Superior temporal gyrus (tissue), 1 donor: ENCODE data around the gene SPAG16.
"Not testable (repeated sequence)": the region's sequence is repeated elsewhere in the genome, so short reads cannot be mapped to it uniquely, and the experiment has no call there.

Experiments used
- DNase-seq: peaks from one replicate; pipeline ENCODE4 v3.0.0-alpha.2; 2016; ENCODE audit errors: extremely low spot score

Gene SPAG16

DNA sequence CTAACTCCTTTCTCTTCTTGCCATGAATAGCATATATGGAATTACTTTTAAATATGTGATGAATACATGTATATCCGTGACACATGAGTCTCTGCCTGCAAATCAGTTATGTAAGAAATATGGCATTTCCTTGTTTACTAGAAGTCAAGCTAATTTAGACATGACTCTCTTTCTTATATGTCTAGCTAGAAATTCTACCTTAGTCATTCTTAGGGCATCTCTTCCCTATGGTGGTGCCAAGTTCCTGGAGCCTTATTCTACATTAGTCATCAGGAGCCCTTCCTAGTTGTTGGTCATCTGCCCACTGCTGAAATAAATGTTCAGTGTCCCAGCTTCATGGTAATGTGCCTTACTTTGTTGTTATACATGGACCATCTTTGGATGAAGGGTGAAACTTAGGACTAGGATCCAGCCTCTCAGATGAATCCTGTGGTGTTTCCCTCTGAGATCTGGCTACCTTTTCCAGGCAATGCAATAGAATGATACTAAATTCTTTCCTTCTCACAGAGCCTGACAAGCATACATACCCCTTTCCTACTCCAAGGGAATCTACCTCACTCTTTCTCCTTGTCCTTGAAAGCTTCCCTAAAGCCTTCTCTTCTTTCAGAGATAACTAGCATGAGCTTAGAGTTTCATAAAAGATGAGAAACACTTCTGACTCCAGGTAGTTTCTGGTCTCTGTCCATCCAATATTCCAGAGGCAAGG, 711.3 kb downstream of the SPAG16 start:
- DNase-seq: no peak

DNA sequence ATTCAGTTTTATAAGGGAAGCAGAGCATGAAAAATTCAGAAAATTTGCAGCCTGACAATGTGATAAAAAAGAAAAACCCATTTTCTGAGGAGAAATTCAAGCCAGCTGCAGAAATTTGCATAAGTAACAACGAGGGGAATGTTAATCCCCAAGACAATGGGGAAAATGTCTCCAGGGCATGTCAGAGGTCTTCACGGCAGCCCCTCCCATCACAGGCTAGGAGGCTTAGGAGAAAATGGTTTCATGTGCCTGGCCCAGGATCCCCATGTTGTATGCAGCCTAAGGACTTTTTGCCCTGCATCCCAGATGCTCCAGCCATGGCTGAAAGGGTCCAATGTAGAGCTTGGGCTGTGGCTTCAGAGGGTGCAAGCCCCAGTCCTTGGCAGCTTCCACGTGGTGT, 714.7 kb downstream of the SPAG16 start:
- not testable (repeated sequence) for DNase-seq

DNA sequence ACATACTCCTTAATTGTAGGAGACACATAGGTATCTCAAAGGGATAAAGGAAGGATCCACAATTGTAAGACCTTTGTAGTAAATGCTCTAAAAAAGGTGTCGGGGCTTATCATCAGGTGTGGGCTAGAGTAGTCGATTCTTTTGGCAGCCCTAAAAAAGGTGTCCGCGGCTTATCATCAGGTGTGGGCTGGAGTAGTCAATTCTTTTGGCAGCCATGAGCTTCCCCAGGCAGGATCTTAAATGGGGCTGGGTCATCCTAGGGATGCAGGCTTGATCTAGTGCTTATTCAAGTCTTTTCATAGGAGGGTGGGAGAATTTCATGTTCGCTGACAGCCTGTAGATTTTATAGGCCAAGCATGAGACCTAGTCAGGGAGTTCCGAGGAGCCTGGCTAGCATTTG, 720.2 kb downstream of the SPAG16 start:
- DNase-seq: no peak

DNA sequence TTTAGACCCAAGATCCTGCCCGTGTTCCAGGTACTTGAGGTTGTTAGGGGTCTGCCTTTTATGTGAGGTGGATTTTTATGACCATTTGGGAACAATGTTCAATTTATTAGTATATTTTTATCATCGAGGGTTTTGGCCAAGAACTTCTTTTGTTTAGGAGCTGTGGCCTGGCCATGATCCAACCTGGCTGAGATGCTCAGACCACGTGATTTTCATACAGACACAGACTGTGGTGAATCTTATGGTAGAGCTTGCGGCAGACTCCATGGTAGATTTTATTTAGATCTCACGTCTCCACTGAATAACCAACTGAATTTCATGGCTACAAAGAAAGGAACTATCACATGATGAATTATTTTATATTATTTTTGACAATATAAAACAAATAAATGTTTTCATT, 721.1 kb downstream of the SPAG16 start:
- peak; percentile 51 for DNase-seq

DNA sequence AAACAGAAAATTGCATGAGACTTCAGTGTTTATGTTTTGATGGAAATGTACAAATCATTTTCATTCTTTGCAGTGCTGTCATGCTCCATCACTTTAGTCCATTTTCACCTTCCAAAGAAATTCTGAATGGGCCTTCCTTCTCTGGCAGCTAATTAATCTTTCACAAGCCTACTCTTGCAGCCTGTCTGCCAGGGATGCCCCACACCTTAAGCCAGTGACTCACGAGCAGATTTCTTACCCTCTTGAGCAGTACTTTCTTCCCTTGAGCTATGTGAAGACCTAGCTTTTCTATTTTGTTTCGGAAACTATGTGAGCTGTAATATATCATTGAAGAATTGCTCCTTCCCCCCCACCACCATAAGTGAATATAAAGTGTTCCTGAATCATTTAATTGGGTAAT, 722.3 kb downstream of the SPAG16 start:
- no peak for DNase-seq

DNA sequence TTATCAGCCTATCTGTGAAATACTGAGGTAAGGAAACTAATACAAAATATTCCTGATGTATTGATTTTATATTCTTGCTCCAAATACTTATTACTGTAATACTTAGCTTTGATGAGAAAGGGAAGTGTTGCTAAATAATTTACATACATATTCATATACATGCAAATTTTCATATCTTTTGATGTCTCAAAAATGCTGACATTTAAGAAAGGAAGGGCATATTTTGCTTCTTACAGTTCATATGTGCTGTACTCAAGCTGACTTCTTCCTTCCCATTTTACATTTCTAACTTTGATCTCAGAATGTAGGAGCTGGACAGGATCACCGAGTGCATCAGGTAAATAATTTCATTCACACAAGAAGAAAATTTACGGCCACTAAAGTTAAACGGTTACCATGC, 727.4 kb downstream of the SPAG16 start:
- DNase-seq: no peak

DNA sequence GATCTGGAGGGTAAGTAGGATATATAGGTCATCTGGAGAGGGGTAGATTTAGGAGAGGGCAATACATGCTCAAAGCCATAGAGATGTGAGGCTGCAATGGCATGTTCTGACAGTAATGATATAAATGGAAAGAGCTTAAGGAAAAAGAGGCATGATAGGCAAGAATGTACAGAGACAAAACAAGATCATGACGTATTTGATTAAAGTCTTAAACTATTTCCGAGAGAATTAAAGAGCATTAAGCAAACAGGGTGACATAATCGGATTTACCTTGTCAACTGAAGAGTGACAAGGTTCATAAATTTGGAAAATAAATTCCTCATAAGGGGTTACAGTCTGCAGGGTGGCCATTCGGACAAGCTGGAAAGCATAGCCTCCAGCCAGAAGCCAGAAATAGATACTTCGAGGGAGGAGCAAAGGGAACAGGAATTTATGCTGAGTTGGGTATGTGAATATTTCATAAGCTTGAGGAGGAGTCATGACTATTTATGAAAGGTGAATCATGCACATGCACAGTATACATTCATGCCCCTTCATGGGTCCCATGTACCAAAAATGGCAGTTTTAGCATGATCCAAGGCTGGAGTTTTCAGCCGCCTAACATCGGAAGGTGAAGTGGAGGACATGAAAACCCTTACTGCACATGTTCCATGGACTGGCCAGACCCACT, 730.4 kb downstream of the SPAG16 start:
- no peak for DNase-seq

DNA sequence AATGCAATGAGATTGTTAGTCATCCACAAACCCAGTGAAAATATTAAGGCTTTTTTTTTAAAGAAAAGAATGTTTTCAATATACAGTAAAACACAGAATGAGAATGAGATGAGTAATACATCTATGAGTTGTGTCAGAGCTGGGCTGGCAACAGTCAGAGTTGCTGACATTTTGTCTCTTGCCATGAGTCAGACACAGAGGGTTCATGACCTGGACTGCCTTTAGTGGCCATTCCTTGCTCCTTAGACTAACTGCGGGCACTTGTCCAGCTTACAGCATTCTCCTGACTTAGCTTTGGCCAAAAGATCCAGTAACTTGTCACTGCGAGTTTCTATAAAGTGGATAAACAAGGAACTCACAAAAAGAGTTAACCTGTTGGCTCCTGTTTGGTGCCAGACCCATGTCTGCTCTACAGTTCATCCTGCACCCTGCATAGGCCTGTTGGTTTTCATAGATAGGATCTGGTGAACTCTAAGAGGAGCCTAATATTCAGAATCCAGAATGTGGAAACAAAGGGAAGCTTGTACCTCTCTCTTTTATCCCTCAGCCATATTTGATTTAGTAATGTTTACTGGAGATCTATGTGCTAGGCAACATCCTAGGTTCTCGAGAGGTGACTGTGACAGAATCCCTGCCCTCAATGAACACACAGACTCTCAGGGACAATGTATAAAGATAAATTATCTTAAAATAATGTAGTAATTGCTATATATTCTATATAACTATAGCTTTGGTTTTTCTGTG, 735.1 kb downstream of the SPAG16 start:
- no peak for DNase-seq

DNA sequence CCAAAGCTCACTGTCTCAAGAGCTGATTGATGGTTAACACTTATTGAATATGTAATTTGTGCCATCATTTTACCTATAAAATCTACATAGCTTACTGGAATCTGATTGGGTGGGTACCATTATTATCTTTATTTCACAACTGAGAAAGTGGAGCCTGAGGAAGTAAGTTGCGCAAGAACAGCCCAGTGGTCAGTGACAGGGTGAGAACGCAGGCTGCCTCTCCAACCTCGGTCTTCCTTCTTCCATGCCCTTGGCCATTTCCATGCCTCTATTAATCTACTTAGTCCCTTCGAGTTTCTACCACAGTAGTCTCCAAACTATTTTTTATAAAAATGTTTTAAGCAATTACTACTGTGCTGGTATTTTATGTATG, 735.7 kb downstream of the SPAG16 start:
- DNase-seq: no peak

DNA sequence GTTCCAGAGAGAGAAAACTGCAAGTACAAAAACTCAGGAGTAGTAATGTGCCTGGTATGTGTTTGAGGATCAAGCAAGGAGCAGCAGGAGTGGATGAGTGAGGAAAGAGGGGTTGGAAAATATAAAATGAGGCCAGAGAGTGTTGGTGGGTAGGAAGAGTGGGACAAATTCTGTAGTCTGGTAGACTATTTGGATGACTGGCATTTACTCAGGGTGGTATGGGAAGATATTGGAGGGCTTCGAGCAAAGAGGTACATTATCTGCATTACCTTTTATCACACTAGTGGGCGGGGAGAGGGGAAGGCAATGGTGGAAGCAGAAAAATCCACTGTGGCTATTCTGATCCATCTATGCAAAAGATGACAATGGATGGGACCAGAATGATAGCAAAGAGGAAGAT, 744.9 kb downstream of the SPAG16 start:
- DNase-seq: no peak

DNA sequence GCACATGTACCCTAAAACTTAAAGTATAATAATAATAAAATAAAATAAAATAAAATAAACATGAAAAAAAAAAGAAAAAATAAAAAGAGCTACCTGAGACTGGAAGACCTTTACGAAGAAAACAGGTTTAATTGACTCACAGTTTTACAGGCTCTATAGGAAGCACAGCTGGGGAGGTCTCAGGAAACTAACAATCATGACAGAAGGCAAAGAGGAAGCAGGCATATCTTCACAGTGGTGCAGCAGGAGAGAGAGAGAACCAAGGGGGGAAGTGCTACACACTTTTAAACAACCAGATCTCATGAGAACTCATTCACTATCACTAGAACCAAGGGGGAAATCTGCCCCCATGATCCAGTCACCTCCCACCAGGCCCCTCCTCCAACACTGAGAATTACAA, 747.3 kb downstream of the SPAG16 start:
- DNase-seq: no peak

DNA sequence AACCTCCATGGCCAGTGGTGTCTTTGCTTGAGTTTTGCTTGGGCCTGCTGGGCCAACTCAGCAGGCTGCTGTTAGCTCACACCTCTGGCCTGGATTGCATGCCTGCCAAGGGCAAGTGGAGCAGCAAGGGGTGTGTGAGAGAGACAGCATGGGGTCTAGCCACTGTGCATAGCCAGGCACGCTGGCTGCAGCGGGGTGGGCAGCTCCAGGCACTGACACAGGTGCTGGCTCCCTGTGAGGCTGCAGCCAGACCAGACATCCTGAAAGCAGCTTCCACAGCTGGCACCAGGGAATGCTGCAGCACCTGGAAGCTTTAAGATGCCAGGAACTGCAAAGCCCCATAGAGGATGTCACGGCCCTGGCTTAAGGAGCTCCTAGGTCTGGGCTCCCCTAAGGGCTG, 750.2 kb downstream of the SPAG16 start:
- no peak for DNase-seq

DNA sequence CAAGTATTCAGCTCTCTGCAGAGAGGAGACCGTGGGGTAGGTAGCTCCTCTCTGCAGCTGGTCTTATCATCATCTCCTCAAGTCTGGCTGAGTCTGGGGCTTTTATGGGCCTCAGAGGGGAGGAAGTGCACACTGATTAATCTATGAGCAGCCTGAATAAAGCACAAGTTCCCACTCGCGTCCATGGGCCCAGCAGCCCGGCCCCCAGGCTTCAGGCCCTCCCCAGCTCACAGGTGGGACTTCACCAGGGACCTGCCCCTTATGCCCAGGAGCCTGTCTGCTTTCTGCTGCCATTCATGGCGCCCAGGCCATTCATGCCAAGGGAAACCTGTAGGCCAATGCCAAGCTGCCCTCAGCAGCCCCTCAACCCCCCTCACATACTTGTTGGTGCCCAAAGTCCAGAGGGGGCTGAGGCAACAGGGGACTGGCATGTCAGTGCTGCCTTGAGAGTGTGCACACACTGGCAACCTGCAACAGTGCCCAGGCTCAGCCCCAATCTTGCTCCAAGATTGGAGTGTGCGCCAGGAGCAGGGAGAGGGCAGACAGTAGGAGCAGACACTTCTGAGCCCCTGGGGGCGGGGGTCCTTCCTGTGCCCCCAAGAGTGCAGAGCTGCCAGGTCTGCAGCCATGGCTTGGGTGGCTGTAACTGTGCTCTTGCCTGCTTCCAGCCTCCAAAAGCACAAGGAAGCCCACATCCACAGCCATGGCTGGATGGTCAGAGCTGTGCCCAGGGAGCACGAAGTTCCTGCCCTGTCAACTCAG, 751.0 kb downstream of the SPAG16 start:
- DNase-seq: no peak

DNA sequence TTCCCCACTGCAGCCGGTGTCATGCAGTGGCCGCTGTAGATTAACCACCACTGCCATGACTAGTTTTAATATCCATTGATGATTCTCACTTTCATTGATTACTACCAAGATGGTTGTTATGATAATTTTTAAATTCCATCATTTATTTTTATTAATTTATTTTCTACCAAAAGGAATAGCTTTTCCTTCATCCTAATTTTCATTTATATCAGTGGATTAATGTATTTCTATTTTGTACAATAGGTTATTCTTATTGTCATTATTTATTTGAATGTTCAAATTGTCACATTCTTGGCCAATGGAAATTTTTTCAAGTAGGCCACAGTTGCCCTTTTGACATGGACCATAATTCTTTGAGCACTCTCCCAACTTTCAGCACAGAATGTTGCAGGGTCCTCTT, 751.7 kb downstream of the SPAG16 start:
- no peak for DNase-seq

DNA sequence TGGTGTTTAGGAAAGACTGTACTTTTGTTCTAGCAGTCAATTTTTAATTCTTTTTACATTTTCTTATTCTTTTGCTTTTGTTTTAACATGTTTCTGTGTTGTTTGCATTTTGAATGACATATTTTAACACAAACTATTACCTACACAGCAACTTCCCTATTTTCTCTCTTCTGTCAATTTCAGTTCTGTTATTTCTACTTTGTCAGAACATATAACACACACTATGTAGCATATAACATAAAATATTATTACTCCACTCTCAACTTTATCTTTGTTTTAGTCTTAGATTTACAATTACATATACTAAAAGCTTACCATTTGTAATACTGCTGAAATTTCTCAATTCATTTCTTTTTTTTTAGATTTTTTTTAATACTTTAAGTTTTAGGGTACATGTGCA, 753.9 kb downstream of the SPAG16 start:
- no peak for DNase-seq

DNA sequence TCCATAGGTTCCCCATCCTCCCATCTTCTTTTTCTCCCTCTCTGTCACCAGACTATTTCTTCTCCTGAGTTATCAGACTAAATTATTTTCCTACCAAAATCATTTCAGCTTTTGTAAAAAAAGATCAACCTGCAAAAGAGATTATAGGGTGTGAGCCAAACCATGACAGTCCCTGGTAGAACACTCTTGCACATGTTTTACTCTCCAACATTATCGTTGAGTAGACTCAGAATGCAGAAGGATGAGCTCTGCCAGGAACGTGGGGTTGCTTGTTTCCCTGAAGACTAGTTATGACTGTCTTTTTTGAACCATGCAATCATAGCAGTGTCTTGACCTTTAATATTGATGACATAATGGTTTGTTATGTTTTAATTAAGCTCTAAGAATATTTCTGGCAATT, 766.5 kb downstream of the SPAG16 start:
- DNase-seq: no peak

DNA sequence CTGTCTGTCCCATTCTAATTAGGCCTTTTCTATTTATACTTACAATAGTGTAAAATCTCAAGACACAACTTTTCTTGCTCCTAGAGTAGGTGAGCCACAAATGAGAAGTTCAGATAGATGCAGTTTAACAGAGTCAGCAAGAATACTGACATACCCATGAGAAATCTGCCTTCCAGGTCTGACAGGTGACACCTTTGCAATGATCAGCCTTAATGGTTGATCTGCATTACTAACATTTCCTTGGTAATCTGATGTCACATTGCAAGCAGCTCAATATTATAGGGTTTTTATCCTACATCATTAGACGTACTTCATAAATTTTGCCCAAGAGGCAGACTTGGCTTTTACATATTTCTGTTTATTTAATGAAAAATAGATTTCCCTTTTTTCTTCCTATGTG, 767.3 kb downstream of the SPAG16 start:
- DNase-seq: no peak

DNA sequence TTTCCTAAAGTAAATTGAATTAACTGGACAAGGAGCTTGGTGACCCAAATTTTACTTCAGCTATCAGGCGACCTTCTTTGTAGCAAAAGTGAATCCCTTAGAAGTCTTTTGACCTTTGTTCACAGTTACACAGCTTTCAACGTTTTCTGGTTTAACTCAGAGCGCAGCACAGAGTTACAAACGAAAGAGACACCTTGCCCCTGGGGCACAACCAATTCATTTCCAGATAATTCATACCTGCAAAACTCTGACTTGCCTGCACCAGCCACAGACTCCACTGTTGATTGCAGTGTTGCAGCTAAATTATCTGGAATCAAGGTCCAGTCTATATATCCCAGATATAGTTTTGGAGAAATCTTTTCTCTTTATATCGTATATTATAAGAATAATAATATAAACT, 768.0 kb downstream of the SPAG16 start:
- DNase-seq: no peak

DNA sequence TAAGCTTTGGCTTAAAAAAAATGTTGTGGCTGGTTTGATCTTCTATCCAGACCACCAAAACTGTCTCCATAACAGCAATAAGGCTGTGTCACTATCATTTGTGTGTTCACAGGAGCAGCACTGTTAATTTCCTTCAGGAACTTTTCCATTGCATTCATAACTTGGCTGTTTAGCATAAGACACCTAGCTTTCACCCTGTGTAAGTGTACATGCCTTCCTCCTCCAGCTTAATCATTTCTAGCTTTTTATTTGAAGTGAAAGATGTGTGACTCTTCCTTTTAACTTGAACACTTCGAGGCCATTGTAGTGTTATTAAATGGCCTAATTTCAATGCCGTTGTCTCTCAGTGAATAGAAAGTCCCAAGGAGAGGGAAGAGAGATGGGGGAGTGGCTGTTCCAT, 773.7 kb downstream of the SPAG16 start:
- DNase-seq: no peak

DNA sequence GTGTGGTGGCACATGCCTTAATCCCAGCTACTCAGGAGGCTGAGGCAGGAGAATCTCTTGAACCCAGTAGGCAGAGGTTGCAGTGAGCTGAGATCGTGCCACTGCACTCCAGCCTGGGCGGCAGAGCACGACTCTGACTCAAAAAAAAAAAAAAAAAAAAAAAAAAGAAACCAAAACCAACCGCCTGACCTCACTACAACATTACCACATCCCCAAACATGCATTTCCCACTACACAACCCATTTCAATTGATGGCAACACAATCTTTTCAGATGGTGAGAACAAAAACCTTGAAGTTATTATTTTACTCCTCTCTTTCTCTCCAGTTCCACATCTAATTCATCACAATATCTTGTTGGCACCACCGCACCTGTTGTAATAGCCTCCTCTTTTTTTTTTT, 778.0 kb downstream of the SPAG16 start:
- DNase-seq: not testable (repeated sequence)

DNA sequence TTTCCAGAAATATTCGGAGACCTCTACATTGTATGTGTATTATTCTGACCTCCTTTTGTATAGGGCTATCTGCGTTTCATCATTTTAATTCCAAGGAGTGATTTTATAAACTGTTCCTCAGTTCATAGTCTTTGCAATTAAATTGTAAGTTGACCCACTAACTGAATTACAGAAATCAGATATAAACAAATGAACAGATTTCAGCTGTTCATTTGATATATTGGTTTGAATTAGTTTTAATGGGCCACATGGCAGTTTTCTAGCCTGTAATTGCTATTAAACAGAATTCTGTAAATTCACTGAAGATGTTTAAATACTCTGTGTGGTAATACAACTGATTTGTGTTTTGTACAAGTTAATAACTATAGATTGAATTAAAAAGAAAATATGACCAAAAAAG, 780.2 kb downstream of the SPAG16 start:
- DNase-seq: no peak

DNA sequence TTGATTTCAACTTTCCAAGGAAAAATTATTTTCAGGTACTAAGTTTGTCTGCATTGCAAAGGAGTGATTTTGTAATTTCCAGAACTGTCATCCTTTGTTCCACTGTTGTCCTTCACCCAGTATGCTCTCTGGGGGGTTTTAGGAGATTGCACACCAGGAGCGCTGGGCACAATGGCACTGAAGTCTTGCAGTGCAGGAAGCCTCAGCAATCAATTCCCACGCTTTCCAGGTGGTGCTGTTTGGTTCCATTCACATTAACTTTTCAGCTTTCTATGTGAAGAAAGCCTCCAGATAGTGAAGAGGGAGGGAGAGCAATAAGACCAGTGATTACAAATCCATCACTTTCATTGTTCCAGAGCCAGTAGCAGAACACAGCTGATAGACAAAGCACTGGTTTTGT, 782.6 kb downstream of the SPAG16 start:
- DNase-seq: no peak
